ENCODE data around the gene AP2A2.

AP2A2 gene

DNA sequence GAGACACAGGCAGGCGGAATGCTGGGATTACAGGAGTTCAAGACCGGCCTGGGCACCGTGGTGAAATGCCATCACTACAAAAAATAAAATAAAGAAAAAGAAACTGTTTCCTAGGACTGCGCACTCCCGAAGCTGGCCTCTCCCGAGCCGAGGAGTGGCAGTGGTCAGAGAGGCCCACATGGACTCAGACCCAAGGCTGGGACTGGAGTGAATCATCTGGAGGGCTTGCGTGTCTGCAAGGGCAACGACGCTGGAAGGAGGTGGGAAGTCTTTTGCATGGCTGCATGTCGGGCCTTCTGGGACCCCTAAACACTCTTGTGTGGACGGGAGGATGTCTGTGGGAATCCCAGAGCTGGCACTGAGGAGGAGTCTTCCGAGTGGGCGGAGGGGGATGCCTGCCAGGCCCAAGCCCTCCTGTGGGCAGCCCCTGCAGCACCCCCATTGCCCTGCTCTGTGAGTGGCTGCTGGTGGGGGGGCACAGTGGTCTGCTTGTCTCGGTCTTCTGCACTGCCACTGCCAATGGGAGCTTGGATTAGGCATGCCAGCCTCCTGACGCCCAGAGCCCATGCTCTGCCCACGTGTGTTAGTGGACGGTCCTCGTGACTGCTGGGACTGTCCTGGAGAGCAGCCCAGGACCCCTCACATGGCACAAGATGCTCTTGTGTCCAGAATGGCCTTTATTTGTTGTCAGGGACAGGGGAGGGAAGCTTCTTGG, 1.8 kb upstream of the AP2A2 start:
- TF ChIP-seq, protein P1, sequence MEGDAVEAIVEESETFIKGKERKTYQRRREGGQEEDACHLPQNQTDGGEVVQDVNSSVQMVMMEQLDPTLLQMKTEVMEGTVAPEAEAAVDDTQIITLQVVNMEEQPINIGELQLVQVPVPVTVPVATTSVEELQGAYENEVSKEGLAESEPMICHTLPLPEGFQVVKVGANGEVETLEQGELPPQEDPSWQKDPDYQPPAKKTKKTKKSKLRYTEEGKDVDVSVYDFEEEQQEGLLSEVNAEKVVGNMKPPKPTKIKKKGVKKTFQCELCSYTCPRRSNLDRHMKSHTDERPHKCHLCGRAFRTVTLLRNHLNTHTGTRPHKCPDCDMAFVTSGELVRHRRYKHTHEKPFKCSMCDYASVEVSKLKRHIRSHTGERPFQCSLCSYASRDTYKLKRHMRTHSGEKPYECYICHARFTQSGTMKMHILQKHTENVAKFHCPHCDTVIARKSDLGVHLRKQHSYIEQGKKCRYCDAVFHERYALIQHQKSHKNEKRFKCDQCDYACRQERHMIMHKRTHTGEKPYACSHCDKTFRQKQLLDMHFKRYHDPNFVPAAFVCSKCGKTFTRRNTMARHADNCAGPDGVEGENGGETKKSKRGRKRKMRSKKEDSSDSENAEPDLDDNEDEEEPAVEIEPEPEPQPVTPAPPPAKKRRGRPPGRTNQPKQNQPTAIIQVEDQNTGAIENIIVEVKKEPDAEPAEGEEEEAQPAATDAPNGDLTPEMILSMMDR (IDR thresholded peaks at IDR 0.05; ENCODE audit: low read length, missing control alignments) = no peak
- H3K4me3 ChIP-seq (replicated peaks; ENCODE audit: low read depth, low read length) = no peak overlapping the region
- no peak for DNase-seq (ENCODE audit: low read depth)

DNA sequence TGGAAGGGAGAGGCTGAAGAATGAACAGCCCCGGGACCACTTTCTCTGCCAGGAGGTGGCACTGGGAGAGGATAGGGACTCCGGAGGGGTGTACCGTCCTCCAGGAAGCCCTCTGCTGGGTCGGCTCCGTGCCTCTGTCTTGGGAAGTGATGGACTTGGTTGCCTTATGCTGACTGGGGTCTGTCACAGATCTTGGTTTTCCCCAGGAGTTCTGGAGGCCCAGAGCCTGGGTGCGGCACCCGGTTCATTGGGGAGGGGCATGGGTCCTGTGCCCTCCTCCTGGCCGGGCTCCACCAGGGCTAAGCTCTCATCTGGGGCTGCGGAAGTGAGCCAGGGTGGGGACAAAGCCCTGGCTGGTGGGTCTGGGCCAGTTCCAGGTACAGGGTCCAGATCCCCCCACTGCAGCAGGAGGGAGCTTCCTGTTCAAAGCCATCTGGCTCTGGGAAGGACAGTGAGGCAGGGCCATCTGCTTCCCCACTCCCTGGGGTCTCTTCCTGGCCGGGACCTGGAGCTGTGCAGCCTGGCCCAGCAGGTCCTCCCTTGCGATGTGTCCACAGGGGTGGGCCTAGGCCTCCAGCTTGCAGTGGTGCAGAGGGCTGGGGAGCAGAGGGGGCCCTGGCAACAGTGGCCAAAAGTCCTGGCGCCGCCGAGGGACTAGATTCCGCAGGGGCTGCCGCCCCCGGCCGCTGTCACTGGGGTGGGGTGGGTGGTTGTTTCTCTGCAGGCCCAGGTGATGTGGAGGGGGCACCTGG, 1.1 kb upstream of the AP2A2 start:
- no peak for DNase-seq (ENCODE audit: low read depth)
- H3K4me3 ChIP-seq (replicated peaks; ENCODE audit: low read depth, low read length) = no peak overlapping the region
- TF ChIP-seq, protein P1 (IDR thresholded peaks at IDR 0.05; ENCODE audit: low read length, missing control alignments) = no peak

DNA sequence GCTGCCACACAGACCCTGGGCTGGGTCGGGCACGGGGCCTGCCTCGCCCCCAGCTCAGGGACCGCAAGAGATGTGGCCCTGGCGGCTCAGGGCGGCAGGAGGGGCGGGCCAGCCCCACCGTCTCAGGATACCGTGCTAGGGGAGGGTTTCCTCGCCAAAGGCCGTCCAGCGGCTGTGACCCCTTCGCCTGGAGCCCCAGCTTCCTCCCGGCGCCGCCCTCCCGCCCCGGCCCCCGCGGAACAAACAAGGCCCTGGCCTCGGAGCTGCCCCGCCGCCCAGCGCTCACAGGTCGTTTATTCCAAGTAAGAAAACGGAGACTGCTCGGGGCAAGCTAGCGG, 543 bp upstream of the AP2A2 start:
- H3K4me3 ChIP-seq (replicated peaks; ENCODE audit: low read depth, low read length) = peak overlapping the region; percentile 36
- no peak for DNase-seq (ENCODE audit: low read depth)
- TF ChIP-seq, protein P1 (IDR thresholded peaks at IDR 0.05; ENCODE audit: low read length, missing control alignments) = no peak

DNA sequence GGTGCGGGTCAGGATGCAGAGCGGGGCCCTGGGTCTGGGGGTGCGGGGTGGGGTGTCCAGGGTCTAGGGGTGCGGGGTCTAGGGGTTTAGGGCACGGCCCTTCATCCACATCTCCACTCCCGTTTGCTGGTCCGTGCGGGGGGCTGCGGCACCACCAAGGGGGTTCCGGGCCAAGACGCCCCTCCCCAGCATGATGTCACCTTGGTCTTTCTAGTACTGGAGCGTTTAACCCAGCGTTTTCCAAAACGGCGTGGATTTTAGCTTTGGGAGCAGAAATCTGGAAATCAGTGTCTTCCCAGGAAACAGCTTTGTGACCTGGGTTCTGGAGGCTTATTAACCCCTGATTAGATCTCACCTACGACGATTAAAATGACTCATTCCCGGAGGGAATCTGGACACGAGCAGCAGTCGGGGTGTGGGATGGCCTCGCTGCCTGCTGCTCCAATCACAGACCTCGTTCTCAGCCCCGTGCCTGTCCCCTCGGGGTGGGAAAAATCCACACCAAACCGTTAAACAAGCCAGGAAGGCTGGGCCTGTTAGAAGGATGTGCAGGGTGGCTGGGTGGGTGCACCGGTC, 759 bp downstream of the AP2A2 start:
- H3K4me3 ChIP-seq (replicated peaks; ENCODE audit: low read depth, low read length) = peak overlapping the region; percentile 85
- DNase-seq (ENCODE audit: low read depth) = peak; percentile 58
- TF ChIP-seq, protein P1 (IDR thresholded peaks at IDR 0.05; ENCODE audit: low read length, missing control alignments) = no peak

DNA sequence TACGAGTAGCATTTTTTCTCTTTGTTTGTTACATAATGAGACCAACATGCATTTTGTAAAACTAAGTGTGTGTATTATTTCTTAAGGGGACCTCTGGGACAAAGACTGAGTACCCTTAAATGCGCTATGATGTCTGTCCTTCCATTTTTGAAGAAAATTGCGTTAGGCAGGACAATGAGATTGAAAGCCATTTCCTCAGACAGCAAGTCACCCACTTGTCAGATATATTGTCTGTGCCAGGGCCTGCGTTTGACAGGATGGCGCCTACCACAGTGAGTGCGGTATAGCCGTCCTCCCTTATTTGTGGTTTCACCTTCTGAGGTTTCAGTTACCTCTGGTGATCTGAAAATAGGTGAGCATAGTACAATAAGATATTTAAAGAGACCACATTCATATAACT, 2.2 kb downstream of the AP2A2 start:
- H3K4me3 ChIP-seq (replicated peaks; ENCODE audit: low read depth, low read length) = no peak overlapping the region
- DNase-seq (ENCODE audit: low read depth) = no peak
- TF ChIP-seq, protein P1 (IDR thresholded peaks at IDR 0.05; ENCODE audit: low read length, missing control alignments) = no peak

DNA sequence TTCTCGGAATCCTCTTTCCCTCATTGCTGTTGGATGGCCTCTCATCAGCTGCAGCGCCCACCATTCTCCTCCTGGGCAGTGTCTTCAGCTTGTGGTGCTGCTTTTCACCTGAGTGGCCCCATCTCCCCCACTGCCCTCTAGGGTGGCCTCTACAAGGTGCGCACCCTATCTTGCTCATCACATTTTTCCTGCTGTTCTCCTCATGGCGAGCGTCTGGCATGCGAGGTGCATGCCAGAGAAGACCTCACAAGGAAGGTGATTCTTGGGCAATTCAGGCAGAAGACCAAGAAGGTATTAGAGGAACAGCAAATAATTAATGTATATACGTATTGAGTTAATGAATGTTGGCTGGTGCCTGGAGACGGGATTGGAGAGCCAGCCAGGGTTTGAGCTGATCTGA, 3.1 kb downstream of the AP2A2 start:
- no peak for DNase-seq (ENCODE audit: low read depth)
- TF ChIP-seq, protein P1 (IDR thresholded peaks at IDR 0.05; ENCODE audit: low read length, missing control alignments) = no peak
- H3K4me3 ChIP-seq (replicated peaks; ENCODE audit: low read depth, low read length) = no peak overlapping the region

Data from fibroblast of pulmonary artery (primary cell).